AG09309 (cell line): ENCODE results near the gene OCRL.

Experiments
- DNase-seq: peaks from one replicate; pipeline ENCODE4 v3.0.0-alpha.2; 2010; ENCODE audit warnings: low read depth
- H3K4me3 ChIP-seq: 2 replicates; pipeline ENCODE4 v1.5.1; 2011; ENCODE audit warnings: mild to moderate bottlenecking, low read depth, low read length, moderate library complexity; ENCODE audit not compliant: control insufficient read depth
- CTCF ChIP-seq: IDR thresholded peaks from 2 replicates; pipeline ENCODE4 v1.5.1; 2011; ENCODE audit warnings: mild to moderate bottlenecking, low read depth, low read length, inconsistent platforms; ENCODE audit not compliant: insufficient read depth, control insufficient read depth; ENCODE audit errors: missing control alignments

The OCRL gene

GRCh38 chrX:129530410-129530809 lies 9.6 kb upstream of the OCRL start:
- no peak overlapping the region for H3K4me3 ChIP-seq
- no peak for TF ChIP-seq CTCF
- DNase-seq: no peak

DNA sequence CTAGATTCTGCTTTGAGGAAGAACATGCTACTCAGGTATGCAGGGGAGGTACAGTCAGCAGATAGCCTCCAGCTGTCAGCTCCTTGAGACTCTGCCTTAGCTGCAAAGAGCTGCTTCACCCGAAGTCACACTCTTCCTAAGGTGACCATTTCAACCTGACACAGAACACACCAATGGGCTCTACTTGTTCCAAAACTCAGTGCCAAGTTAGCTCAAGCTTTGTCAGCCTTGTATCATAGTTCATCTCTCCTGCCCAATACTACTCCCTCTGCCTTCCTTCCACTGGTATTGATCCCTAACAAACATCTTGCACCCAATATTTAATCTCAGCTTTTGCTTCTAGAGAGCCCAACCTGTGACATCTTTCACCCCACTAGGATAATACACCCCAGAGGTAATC lies 8.9 kb upstream of the OCRL start:
- no peak for DNase-seq

DNA sequence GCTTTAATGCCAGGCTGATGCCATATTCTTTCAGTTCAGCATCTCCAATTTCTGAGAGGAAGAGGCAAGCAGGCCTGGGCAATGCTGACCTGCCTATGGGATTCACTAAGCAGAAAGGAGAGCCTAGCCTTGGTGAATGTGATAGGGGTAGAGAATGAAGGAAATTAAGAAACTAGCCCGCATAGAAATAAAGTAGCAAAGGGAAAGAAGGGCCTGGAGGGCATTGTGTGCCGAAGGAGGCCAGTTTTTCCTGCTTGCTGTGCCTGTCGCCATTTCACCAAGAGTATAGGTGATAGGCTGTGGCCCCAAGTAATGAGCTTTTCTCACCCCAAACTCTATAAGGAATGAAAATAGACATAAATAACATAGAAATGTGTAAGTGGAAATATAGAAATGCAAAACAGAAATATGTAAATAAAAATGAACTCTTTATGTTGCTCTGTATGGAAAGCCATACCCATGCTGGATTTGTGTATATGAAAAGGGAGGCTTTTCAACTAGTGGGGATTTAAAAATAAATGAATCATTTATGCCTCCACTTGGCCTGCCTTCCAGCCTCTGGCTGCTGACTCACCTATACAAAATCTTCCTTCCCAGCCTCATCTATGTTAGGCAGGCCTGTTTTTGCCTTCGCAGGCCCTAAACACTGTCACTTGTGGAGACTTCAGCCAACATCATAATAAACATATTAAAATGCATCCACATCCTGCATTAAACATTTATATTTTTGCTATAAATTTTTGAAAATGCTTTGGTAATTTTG lies 5.1 kb upstream of the OCRL start:
- no peak for DNase-seq
- no peak overlapping the region for H3K4me3 ChIP-seq
- no peak for TF ChIP-seq CTCF

More for the DNA sequence above, 8.9 kb upstream of the OCRL start:
- TF ChIP-seq CTCF: no peak
- H3K4me3 ChIP-seq: no peak overlapping the region

DNA sequence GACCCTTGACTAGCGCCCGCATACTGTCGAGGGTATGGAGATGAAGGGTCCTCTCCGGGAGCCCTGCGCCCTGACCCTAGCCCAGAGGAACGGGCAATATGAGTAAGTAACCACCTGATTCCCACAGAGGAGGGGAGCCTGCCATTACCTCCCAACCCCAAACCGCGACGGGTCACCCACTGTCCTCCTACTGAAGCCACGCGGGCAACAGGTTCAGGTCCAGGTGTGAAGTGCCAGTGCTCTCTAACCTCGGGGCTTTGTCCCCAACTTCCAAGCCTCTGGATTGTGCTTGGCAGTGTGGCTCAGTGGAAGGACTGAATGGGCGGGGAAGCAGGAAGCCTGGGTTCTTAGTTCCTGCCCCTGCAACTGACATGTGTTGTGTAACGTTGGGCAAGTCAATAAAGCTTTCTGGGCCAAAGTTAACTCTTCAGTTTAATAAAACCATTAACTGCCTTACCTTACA lies 694 bp downstream of the OCRL start:
- no peak for DNase-seq
- no peak for TF ChIP-seq CTCF
- H3K4me3 ChIP-seq: peak overlapping the region; percentile 66

DNA sequence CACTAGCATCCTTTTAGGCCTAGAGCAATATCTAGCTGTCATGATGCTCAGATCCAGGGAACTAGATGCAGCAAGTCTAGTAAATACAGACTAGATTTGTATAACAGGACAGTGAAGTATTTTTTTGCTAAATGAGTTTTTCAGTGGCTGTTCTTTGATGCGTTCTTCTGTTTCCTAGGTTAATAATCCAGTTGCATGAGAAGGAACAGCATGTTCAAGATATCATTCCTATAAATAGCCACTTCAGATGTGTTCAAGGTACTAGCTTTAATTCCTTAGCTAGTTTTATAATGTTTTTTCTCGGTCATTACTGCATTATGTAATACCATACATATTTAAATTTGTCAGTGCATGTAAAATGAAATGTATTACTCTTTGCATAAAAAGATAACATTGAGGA lies 4.7 kb downstream of the OCRL start:
- no peak overlapping the region for H3K4me3 ChIP-seq
- no peak for TF ChIP-seq CTCF
- DNase-seq: no peak

GRCh38 chrX:129545408-129545807 lies 5.3 kb downstream of the OCRL start:
- no peak overlapping the region for H3K4me3 ChIP-seq
- no peak for TF ChIP-seq CTCF
- DNase-seq: no peak
